Skeletal muscle satellite cell (primary cell): Measurements from ENCODE around the gene ASIC4.

Experiments
- H3K27me3 ChIP-seq: 2 replicates; pipeline ENCODE4 v1.7.0; 2013; ENCODE audit warnings: low read length; ENCODE audit not compliant: control insufficient read depth, insufficient read depth
- H3K36me3 ChIP-seq: 2 replicates; pipeline ENCODE4 v1.7.0; 2013; ENCODE audit warnings: mild to moderate bottlenecking, control low read depth, low read length; ENCODE audit not compliant: insufficient read depth
- H3K4me1 ChIP-seq: 2 replicates; pipeline ENCODE4 v1.7.0; 2013; ENCODE audit warnings: low read length; ENCODE audit not compliant: control insufficient read depth, insufficient read depth
- H3K4me2 ChIP-seq: 2 replicates; pipeline ENCODE4 v1.7.0; 2013; ENCODE audit warnings: mild to moderate bottlenecking, low read length
- H3K4me3 ChIP-seq: 2 replicates; pipeline ENCODE4 v1.7.0; 2013; ENCODE audit warnings: low read length
- H3K9ac ChIP-seq: 2 replicates; pipeline ENCODE4 v1.7.0; 2013; ENCODE audit warnings: mild to moderate bottlenecking, low read depth, low read length, moderate library complexity
- H3K9me3 ChIP-seq: replicated peaks from 2 replicates; pipeline ENCODE4 v1.7.0; 2013; ENCODE audit warnings: mild to moderate bottlenecking, control low read depth, low read length

The ASIC4 gene

DNA sequence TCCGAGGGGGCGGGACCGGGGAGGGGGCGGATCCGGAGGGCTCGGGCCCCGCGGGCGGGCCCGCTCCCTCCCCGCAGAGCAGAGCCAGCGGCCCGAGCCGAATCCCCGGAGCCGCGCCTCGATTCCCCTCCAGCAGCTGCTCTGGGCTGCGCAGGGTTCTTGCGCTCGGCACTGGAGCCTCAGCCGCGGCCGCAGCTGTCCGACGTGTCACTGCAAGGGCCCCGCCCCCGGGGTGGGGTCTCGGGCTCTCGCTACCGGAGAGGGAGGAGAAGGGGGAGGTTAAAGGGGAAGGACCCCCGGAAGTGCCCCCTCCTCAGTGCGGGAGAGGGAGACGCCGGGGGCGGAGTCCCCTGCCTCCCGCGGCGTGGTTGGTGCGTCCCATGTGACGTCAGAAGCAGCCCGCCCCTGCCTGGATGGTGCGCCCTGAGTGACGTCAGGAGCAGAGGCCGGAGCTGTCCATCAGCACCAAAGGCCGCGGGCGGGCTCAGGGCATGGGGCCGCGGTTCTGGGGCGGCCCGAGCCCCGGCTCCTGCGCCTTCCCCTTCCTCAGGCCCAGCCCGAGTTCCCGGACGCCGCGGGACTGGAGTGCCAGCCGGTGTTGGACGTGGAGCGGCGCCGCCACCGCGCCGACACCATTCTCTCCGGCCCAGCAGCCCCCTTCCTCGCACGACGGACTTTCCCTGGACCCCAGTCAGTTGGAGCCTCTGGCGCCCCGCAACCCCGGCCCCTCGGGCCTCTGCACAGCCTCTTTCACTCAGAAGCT is 29.5 kb downstream of the ASIC4 start, which contains the start of the genes CHPF and TMEM198:
Gene CHPF (minus strand): TSS at position 214 of the 763 bp plus-strand sequence. CDS start 271 bp downstream, outside the sequence.
Gene TMEM198 (plus strand): TSS at position 433 of the 763 bp plus-strand sequence. CDS start 700 bp downstream, outside the sequence.
- H3K4me3 ChIP-seq, result peak within 1 kb of the TSS; percentile 95
- H3K36me3 ChIP-seq, result peaks cover 26% of the 10 kb centered on the region
- H3K4me2 ChIP-seq, result peak within 1 kb of the TSS; percentile 97
- H3K9ac ChIP-seq, result peak within 1 kb of the TSS; percentile 95
- H3K9me3 ChIP-seq, result no peaks in the 10 kb centered on the region
- H3K4me1 ChIP-seq, result peaks cover 17% of the 10 kb centered on the region
- no peaks in the 10 kb centered on the region for H3K27me3 ChIP-seq

- Histone ChIP-seq H3K9me3 (no peaks in the 10 kb centered on the region), H3K4me3 (peak overlapping the region; percentile 95), H3K36me3 (peaks cover 21% of the 10 kb centered on the region), H3K9ac (no peak overlapping the region), H3K4me1 (peaks cover 17% of the 10 kb centered on the region), H3K4me2 (peak overlapping the region; percentile 97), H3K27me3 (no peaks in the 10 kb centered on the region)
Observed at GRCh38 chr2:219544567-219544966, 30.3 kb downstream of the ASIC4 start.

GRCh38 chr2:219545295-219545942 is 31.1 kb downstream of the ASIC4 start:
- Histone ChIP-seq H3K36me3 (peaks cover 13% of the 10 kb centered on the region), H3K9me3 (no peaks in the 10 kb centered on the region), H3K4me2 (no peak overlapping the region), H3K27me3 (no peaks in the 10 kb centered on the region), H3K4me1 (peaks cover 17% of the 10 kb centered on the region), H3K4me3 (no peak overlapping the region), H3K9ac (no peak overlapping the region)

- Histone ChIP-seq H3K27me3 (no peaks in the 10 kb centered on the region), H3K9ac (no peak overlapping the region), H3K4me3 (no peak overlapping the region), H3K9me3 (no peaks in the 10 kb centered on the region), H3K36me3 (peaks cover 8% of the 10 kb centered on the region), H3K4me2 (no peak overlapping the region), H3K4me1 (peaks cover 17% of the 10 kb centered on the region)
Observed at GRCh38 chr2:219545943-219546352, 31.7 kb downstream of the ASIC4 start.

DNA sequence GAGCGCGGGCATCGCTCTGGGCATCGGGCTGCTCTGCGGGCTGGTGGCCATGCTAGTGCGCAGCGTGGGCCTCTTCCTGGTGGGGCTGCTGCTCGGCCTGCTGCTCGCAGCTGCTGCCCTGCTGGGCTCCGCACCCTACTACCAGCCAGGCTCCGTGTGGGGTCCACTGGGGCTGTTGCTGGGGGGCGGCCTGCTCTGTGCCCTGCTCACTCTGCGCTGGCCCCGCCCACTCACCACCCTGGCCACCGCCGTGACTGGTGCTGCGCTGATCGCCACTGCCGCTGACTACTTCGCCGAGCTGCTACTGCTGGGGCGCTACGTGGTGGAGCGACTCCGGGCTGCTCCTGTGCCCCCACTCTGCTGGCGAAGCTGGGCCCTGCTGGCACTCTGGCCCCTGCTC is 33.3 kb downstream of the ASIC4 start:
- H3K9me3 ChIP-seq, result no peaks in the 10 kb centered on the region
- H3K4me2 ChIP-seq, result no peak overlapping the region
- H3K4me1 ChIP-seq, result peaks cover 15% of the 10 kb centered on the region
- H3K27me3 ChIP-seq, result no peaks in the 10 kb centered on the region
- no peak overlapping the region for H3K4me3 ChIP-seq
- no peaks in the 10 kb centered on the region for H3K36me3 ChIP-seq
- no peak overlapping the region for H3K9ac ChIP-seq

- H3K4me3 ChIP-seq, result no peak overlapping the region
- H3K4me1 ChIP-seq, result peaks cover 19% of the 10 kb centered on the region
- no peak overlapping the region for H3K4me2 ChIP-seq
- H3K9ac ChIP-seq, result no peak overlapping the region
- no peaks in the 10 kb centered on the region for H3K36me3 ChIP-seq
- no peaks in the 10 kb centered on the region for H3K27me3 ChIP-seq
- H3K9me3 ChIP-seq, result no peaks in the 10 kb centered on the region
Observed at GRCh38 chr2:219548990-219549389, 34.7 kb downstream of the ASIC4 start.

GRCh38 chr2:219549619-219550018 is 35.3 kb downstream of the ASIC4 start:
- H3K27me3 ChIP-seq, result no peaks in the 10 kb centered on the region
- H3K4me3 ChIP-seq, result no peak overlapping the region
- H3K9ac ChIP-seq, result no peak overlapping the region
- H3K9me3 ChIP-seq, result no peaks in the 10 kb centered on the region
- peaks cover 18% of the 10 kb centered on the region for H3K4me1 ChIP-seq
- no peaks in the 10 kb centered on the region for H3K36me3 ChIP-seq
- H3K4me2 ChIP-seq, result no peak overlapping the region

- Histone ChIP-seq H3K36me3 (no peaks in the 10 kb centered on the region), H3K9me3 (no peaks in the 10 kb centered on the region), H3K4me1 (peaks cover 18% of the 10 kb centered on the region), H3K27me3 (no peaks in the 10 kb centered on the region), H3K9ac (peak overlapping the region; percentile 50), H3K4me2 (peak overlapping the region; percentile 94), H3K4me3 (peak overlapping the region; percentile 88)
Observed at GRCh38 chr2:219551441-219552381, 37.4 kb downstream of the ASIC4 start.

DNA sequence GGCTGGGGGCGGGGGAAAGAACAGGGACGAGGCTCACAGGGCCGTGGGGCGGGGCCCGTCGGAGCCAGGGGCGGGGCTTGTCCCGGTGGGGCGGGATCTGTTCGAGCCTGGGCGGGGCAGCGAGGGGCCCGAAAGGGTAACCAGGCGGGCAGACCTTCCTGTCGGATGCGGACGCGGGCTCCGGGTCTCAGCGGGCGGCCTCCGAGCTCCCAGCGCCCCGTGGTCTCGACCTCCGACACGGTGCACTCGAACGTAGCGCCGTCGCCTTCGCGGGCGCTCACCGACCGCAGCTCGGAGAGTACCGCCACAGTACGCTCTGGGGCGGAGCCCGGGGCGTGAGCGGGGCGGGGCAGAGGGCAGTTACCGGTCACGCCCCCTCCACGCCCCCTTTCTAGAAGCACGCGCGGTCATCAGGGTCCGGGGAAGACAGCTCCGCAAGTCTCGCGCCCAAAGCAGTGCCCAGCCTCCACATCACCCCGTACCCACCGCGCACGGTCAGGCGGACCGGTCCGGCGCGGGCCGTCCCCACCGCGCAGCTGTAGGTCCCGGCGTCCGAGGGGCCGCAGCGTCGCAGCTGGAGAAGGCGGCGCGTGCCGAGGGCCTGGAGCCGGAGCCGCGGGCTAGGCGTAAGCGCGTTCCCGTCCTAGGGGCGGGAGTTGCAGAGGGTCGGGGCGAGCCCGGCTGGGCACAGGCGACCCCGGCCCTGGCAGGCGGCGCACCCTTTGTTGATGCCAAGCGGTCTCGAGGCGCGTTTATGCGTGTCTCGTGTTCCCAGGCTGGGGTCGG is 38.3 kb downstream of the ASIC4 start:
- Histone ChIP-seq H3K27me3 (no peaks in the 10 kb centered on the region), H3K36me3 (no peaks in the 10 kb centered on the region), H3K4me2 (peak overlapping the region; percentile 94), H3K4me1 (peaks cover 18% of the 10 kb centered on the region), H3K9me3 (no peaks in the 10 kb centered on the region), H3K9ac (peak overlapping the region; percentile 53), H3K4me3 (peak overlapping the region; percentile 88)

DNA sequence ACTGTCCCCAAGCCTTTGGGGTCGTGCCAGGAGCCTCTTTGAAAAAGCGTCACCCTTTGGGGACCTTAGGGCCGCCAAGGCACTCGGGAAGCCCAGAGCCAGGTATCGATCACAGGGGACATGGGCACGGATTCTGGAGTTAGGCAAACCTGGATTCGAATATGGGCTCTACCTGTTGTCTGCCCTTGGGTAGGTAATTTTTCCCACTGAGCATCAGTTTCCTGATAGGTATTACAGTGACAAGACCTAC is 38.8 kb downstream of the ASIC4 start:
- H3K9me3 ChIP-seq, result no peaks in the 10 kb centered on the region
- peak overlapping the region; percentile 19 for H3K9ac ChIP-seq
- H3K4me1 ChIP-seq, result peaks cover 18% of the 10 kb centered on the region
- peak overlapping the region; percentile 94 for H3K4me2 ChIP-seq
- H3K4me3 ChIP-seq, result peak overlapping the region; percentile 88
- H3K27me3 ChIP-seq, result no peaks in the 10 kb centered on the region
- no peaks in the 10 kb centered on the region for H3K36me3 ChIP-seq
